Smooth muscle cell (in vitro differentiated cells): ENCODE data around the gene MS4A4A. TPM values are rescaled to one million over a fixed set of nuclear protein-coding genes. Genes with fewer than 3 reads are reported as not detected.

ENCODE experiments used
- DNase-seq: peaks from one replicate; lab custom pipeline; 2025; ENCODE audit not compliant: unreplicated experiment; lab: John Stamatoyannopoulos, UW
- H2AFZ ChIP-seq: fragments of 200-600 bp; sonication (generic); 2 replicates; pipeline ENCODE4 v1.6.0; 2016; ENCODE audit warnings: antibody characterized with exemption, low read depth, mild to moderate bottlenecking
- H3F3A ChIP-seq: fragments of 200-600 bp; sonication (generic); 2 replicates; pipeline ENCODE4 v1.6.0; 2017; ENCODE audit warnings: antibody characterized with exemption, low read depth
- H3K27ac ChIP-seq: fragments of 200-600 bp; sonication (generic); 2 replicates; pipeline ENCODE4 v1.5.1; 2016; ENCODE audit warnings: low read depth, mild to moderate bottlenecking
- H3K27me3 ChIP-seq: fragments of 200-600 bp; sonication (generic); 2 replicates; pipeline ENCODE4 v1.6.1; 2016; ENCODE audit warnings: low read depth, mild to moderate bottlenecking
- H3K36me3 ChIP-seq: fragments of 200-600 bp; sonication (generic); 2 replicates; pipeline ENCODE4 v1.5.1; 2016; ENCODE audit warnings: low read depth
- H3K4me1 ChIP-seq: fragments of 200-600 bp; sonication (generic); 2 replicates; pipeline ENCODE4 v1.5.1; 2016; ENCODE audit warnings: low read depth
- H3K4me2 ChIP-seq: fragments of 200-600 bp; sonication (generic); 2 replicates; pipeline ENCODE4 v1.6.0; 2016; ENCODE audit warnings: mild to moderate bottlenecking
- H3K4me3 ChIP-seq: fragments of 200-600 bp; sonication (generic); 2 replicates; pipeline ENCODE4 v1.5.1; 2016; ENCODE audit warnings: mild to moderate bottlenecking
- H3K79me2 ChIP-seq: fragments of 200-600 bp; sonication (generic); 2 replicates; pipeline ENCODE4 v1.6.0; 2016; ENCODE audit warnings: low read depth, mild to moderate bottlenecking
- H3K9ac ChIP-seq: fragments of 200-600 bp; sonication (generic); 2 replicates; pipeline ENCODE4 v1.6.0; 2016; ENCODE audit warnings: low read depth
- H3K9me3 ChIP-seq: fragments of 200-600 bp; sonication (generic); replicated peaks from 2 replicates; pipeline ENCODE4 v1.5.1; 2016; ENCODE audit warnings: low read depth
- H4K20me1 ChIP-seq: fragments of 200-600 bp; sonication (generic); 2 replicates; pipeline ENCODE4 v1.6.0; 2016; ENCODE audit warnings: low read depth
- WGBS: methylation state at CpG from one replicate; pipeline ENCODE4 v1.1.7; 2016; ENCODE audit warnings: low lambda C conversion rate; 5-methylcytosine and 5-hydroxymethylcytosine counted together
- polyA plus RNA-seq: library from polyadenylated mRNA; unstranded; fragments of >200 nt; fragmentation: Nextera tagmentation; extraction: Ambion mirVana; gene quantifications from 2 replicates; pipeline ENCODE4 v1.2.1, GENCODE V29; 2016
- total RNA-seq: library from RNA; depleted of rRNA; stranded (reverse); fragments of >200 nt; gene quantifications from 2 replicates; pipeline ENCODE4 v1.2.3, GENCODE V29; 2014
- TF ChIP-seq, protein P1 (sequence below): fragments of 200-600 bp; sonication (generic); IDR thresholded peaks from 2 replicates; pipeline ENCODE4 v1.5.1; 2017; ENCODE audit warnings: borderline replicate concordance, mild to moderate bottlenecking, antibody characterized with exemption; ENCODE audit not compliant: insufficient read depth, poor library complexity, severe bottlenecking

MS4A4A gene
- total RNA-seq (not detected in 2 replicates), polyA plus RNA-seq (not detected in 2 replicates)

DNA sequence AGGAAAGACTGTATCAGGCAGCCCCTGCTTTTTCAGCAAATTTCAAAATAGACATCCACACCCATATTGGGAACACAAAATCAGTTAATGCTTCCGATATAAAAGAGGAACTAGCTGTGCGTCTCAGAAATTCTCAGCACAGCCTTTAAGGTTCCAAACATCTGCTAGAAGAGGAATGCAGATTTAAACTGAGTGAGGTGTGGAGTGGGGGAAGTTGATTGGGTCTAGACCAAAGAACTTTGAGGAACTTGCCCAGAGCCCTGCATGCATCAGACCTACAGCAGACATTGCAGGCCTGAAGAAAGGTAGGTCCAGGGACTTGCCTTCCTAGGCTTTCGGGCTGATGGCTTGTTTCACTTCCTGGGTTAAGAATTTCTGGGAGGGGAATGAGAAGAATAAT, at the start of gene MS4A4A:
TSS of gene MS4A4A (plus strand) at position 255 of the 400 bp plus-strand sequence. CDS start at position 265, 10 bp downstream.
- DNase-seq = no peak
- Histone ChIP-seq H3K4me2 (no peak within 1 kb of the TSS), H3K4me3 (no peak within 1 kb of the TSS), H3F3A (no peaks in the 10 kb centered on the region), H4K20me1 (no peaks in the 10 kb centered on the region), H3K79me2 (no peaks in the 10 kb centered on the region), H3K9me3 (no peaks in the 10 kb centered on the region), H3K27me3 (no peaks in the 10 kb centered on the region), H3K27ac (no peak within 1 kb of the TSS), H3K4me1 (no peaks in the 10 kb centered on the region), H3K36me3 (no peaks in the 10 kb centered on the region), H2AFZ (no peak within 1 kb of the TSS), H3K9ac (no peak within 1 kb of the TSS)
- TF ChIP-seq, protein P1, sequence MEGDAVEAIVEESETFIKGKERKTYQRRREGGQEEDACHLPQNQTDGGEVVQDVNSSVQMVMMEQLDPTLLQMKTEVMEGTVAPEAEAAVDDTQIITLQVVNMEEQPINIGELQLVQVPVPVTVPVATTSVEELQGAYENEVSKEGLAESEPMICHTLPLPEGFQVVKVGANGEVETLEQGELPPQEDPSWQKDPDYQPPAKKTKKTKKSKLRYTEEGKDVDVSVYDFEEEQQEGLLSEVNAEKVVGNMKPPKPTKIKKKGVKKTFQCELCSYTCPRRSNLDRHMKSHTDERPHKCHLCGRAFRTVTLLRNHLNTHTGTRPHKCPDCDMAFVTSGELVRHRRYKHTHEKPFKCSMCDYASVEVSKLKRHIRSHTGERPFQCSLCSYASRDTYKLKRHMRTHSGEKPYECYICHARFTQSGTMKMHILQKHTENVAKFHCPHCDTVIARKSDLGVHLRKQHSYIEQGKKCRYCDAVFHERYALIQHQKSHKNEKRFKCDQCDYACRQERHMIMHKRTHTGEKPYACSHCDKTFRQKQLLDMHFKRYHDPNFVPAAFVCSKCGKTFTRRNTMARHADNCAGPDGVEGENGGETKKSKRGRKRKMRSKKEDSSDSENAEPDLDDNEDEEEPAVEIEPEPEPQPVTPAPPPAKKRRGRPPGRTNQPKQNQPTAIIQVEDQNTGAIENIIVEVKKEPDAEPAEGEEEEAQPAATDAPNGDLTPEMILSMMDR = no peak
- WGBS = 92% methylated on average over 3 of the region's 3 CpGs

- TF ChIP-seq, protein P1 = no peak
Measured at GRCh38 chr11:60230681-60231080, 49.8 kb upstream of the MS4A4A start.

DNA sequence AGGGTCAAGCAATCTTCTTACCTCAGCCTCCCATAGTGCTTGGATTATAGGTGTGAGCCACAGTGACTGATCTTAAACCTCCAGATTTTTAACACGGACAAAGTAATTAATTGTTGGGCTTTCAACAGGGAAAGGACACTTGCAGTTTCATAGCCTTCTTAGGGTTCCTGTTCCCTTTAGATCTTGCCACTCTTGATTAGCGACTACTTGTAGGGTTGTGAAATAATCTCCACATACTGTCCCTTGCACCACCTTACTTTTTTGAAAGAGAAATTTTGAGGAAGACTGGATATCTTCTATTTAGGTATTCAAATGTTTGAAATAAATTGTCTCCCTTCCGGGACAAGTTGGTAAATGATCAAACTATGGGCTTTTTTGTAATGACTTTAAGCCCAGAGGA, 45.1 kb upstream of the MS4A4A start:
- no peak overlapping the region for H3K4me2 ChIP-seq
- H3K36me3 ChIP-seq = no peaks in the 10 kb centered on the region
- H3K79me2 ChIP-seq = no peaks in the 10 kb centered on the region
- no peak overlapping the region for H2AFZ ChIP-seq
- no peak overlapping the region for H3K4me3 ChIP-seq
- H3K27ac ChIP-seq = no peak overlapping the region
- H3K27me3 ChIP-seq = no peaks in the 10 kb centered on the region
- no peak for DNase-seq
- H3F3A ChIP-seq = no peaks in the 10 kb centered on the region
- no peaks in the 10 kb centered on the region for H4K20me1 ChIP-seq
- H3K9ac ChIP-seq = no peak overlapping the region
- H3K9me3 ChIP-seq = no peaks in the 10 kb centered on the region
- TF ChIP-seq, protein P1 = no peak
- H3K4me1 ChIP-seq = no peaks in the 10 kb centered on the region
- 62% methylated on average over 3 of the region's 3 CpGs for WGBS

More at GRCh38 chr11:60230681-60231080, 49.8 kb upstream of the MS4A4A start:
- H3K9me3 ChIP-seq = no peaks in the 10 kb centered on the region
- H4K20me1 ChIP-seq = no peaks in the 10 kb centered on the region
- H3K9ac ChIP-seq = no peak overlapping the region
- H3K27ac ChIP-seq = no peak overlapping the region
- H3K4me2 ChIP-seq = no peak overlapping the region
- H3K79me2 ChIP-seq = no peaks in the 10 kb centered on the region
- DNase-seq = no peak
- no peak overlapping the region for H2AFZ ChIP-seq
- H3K27me3 ChIP-seq = no peaks in the 10 kb centered on the region
- H3K36me3 ChIP-seq = no peaks in the 10 kb centered on the region
- H3F3A ChIP-seq = no peaks in the 10 kb centered on the region
- no peaks in the 10 kb centered on the region for H3K4me1 ChIP-seq
- no peak overlapping the region for H3K4me3 ChIP-seq
- WGBS = 52% methylated on average over 1 of the region's 1 CpG

- Histone ChIP-seq H3K4me2 (no peak overlapping the region), H3K4me3 (no peak overlapping the region)
- TF ChIP-seq, protein P1 = no peak
Measured at GRCh38 chr11:60240662-60241061, 39.8 kb upstream of the MS4A4A start.

More at GRCh38 chr11:60240662-60241061, 39.8 kb upstream of the MS4A4A start:
- no peaks in the 10 kb centered on the region for H3K27me3 ChIP-seq
- H3K36me3 ChIP-seq = no peaks in the 10 kb centered on the region
- H3K79me2 ChIP-seq = no peaks in the 10 kb centered on the region
- H3K9ac ChIP-seq = no peak overlapping the region
- H3K9me3 ChIP-seq = no peaks in the 10 kb centered on the region
- H4K20me1 ChIP-seq = no peaks in the 10 kb centered on the region
- H2AFZ ChIP-seq = no peak overlapping the region
- H3K4me1 ChIP-seq = no peaks in the 10 kb centered on the region
- WGBS = 68% methylated on average over 5 of the region's 5 CpGs
- no peak for DNase-seq
- H3F3A ChIP-seq = no peaks in the 10 kb centered on the region
- H3K27ac ChIP-seq = no peak overlapping the region
